DND-41 (cell line): ENCODE measurements around the gene SLC17A1.

Experiments
- EZH2 ChIP-seq: IDR thresholded peaks from 3 replicates; pipeline ENCODE4 v1.6.1; 2012; ENCODE audit warnings: borderline replicate concordance, low read depth, mild to moderate bottlenecking, moderate library complexity, low read length, inconsistent platforms; ENCODE audit not compliant: severe bottlenecking
- TF ChIP-seq, protein P1 (sequence below): IDR thresholded peaks from 2 replicates; pipeline ENCODE4 v1.5.1; 2012; ENCODE audit warnings: borderline replicate concordance, low read length, moderate library complexity, mild to moderate bottlenecking; ENCODE audit not compliant: poor library complexity, severe bottlenecking; ENCODE audit errors: extremely low read depth

DNA sequence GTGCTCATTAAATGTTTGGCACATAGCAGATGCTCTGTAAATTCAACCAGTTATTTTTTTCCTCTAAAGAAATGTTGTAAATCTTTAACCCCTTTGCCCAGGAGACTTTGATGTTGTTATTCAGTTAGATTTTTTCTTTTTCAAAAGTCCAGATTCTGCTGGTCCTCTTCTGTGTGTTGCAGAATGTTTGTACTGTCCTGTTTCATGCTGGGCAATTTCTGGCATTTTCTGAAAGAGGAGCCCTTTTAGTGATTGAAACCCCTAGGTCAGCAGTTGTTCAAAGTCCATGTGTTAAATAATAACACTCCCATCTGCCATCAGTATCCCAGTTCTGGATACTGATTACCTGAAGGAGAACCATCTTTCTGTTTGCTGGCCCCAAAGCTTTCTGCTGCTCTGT is 1.3 kb upstream of the SLC17A1 start:
- TF ChIP-seq, protein P1, sequence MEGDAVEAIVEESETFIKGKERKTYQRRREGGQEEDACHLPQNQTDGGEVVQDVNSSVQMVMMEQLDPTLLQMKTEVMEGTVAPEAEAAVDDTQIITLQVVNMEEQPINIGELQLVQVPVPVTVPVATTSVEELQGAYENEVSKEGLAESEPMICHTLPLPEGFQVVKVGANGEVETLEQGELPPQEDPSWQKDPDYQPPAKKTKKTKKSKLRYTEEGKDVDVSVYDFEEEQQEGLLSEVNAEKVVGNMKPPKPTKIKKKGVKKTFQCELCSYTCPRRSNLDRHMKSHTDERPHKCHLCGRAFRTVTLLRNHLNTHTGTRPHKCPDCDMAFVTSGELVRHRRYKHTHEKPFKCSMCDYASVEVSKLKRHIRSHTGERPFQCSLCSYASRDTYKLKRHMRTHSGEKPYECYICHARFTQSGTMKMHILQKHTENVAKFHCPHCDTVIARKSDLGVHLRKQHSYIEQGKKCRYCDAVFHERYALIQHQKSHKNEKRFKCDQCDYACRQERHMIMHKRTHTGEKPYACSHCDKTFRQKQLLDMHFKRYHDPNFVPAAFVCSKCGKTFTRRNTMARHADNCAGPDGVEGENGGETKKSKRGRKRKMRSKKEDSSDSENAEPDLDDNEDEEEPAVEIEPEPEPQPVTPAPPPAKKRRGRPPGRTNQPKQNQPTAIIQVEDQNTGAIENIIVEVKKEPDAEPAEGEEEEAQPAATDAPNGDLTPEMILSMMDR: no peak
- no peak for TF ChIP-seq EZH2
